Activated CD4-positive, alpha-beta memory T cell treated with anti-CD3 and anti-CD28 coated beads for 36 hours (primary cell): ENCODE results near the gene L2HGDH. TPM values are rescaled to one million over a fixed set of nuclear protein-coding genes. Genes with fewer than 3 reads are reported as not detected.

Experiments
- CTCF ChIA-PET: fragments of 350-600 bp; sonication (Branson Sonifier 250); formaldehyde crosslinking; loops from one replicate; lab custom pipeline; 2021; ENCODE audit warnings: antibody characterized with exemption, inconsistent platforms; lab: Charles Lee
- POLR2A ChIA-PET: fragments of 350-600 bp; sonication (Branson Sonifier 250); formaldehyde crosslinking; loops from one replicate; lab custom pipeline; 2021; ENCODE audit warnings: antibody characterized with exemption; lab: Charles Lee
- DNase-seq: peaks from one replicate; pipeline ENCODE4 v3.0.0-alpha.2; 2020
- H3K27ac Mint-ChIP-seq: one replicate; pipeline ENCODE4 v1.8.0; 2021; ENCODE audit warnings: mixed read lengths
- H3K27me3 Mint-ChIP-seq: one replicate; pipeline ENCODE4 v1.8.0; 2021; ENCODE audit warnings: mixed read lengths
- H3K36me3 Mint-ChIP-seq: one replicate; pipeline ENCODE4 v1.8.0; 2021; ENCODE audit warnings: mixed read lengths
- H3K4me1 Mint-ChIP-seq: one replicate; pipeline ENCODE4 v1.8.0; 2021; ENCODE audit warnings: low read depth, mixed read lengths
- H3K4me3 Mint-ChIP-seq: one replicate; pipeline ENCODE4 v1.8.0; 2021; ENCODE audit warnings: mild to moderate bottlenecking, mixed read lengths
- H3K9me3 Mint-ChIP-seq: one replicate; pipeline ENCODE4 v1.8.0; 2021; ENCODE audit warnings: mixed read lengths
- intact Hi-C: fragments of 100-400 bp; cut with micrococcal nuclease; formaldehyde crosslinking; loops from one replicate; pipeline ENCODE4 v1.15.1; 2023
- total RNA-seq, 2 experiments: library from RNA; stranded (reverse); gene quantifications; one replicate each; pipeline ENCODE4 v1.2.3, GENCODE V29; 2021

The L2HGDH gene
- total RNA-seq, 2 experiments from 2014 or later, result 15.0 to 15.2 TPM

DNA sequence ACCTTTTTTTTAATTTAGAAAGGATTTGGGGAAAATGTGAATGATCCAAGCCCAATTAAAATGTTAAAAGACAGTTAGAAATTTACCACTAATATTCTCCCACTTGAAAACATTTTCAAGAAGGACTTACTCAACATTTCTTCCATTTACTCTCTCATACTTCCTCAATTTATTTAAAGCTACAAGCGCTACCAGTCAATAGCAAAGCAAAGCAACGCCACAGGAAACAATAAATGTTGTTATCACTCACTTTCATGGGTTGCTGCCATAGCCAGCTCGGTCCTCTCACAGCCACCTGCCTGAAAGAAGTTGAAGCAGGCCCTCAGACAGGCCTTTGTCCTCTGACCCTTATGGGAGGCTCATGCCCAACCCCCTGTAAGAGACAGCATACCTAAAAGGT is 74.6 kb downstream of the L2HGDH start:
- ChIA-PET POLR2A (no interaction called here), CTCF (interaction anchor here (0.7 kb wide), 1 partner anchor 84 kb away, joined by 3 read pairs; no protein-coding TSS in a partner anchor)
- H3K9me3 Mint-ChIP-seq, result peaks cover 14% of the 10 kb centered on the region
- peaks cover 16% of the 10 kb centered on the region for H3K4me1 Mint-ChIP-seq
- intact Hi-C loops, result loop anchor here (10.0 kb wide), 2 partner anchors 233 to 497 kb away; no protein-coding TSS in a partner anchor
- H3K27ac Mint-ChIP-seq, result no peak overlapping the region
- H3K27me3 Mint-ChIP-seq, result no peaks in the 10 kb centered on the region
- DNase-seq, result no peak
- peaks cover 10% of the 10 kb centered on the region for H3K36me3 Mint-ChIP-seq
- no peak overlapping the region for H3K4me3 Mint-ChIP-seq

DNA sequence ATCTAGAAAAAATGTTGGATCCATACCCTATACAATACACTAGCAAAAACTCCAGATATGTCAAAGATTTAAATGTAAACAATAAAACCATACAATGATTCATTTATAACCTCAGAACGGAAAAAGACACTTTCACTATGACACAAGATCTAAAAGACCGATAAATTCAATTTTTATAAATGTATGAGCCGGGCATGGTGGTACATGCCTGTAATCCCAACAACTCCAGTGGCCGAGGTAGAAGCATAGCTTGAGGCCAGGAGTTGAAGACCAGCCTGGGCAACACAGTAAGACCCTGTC is 78.1 kb downstream of the L2HGDH start:
- peak; percentile 22 for DNase-seq
- Mint-ChIP-seq H3K4me1 (peaks cover 32% of the 10 kb centered on the region), H3K27ac (peak overlapping the region; percentile 82), H3K36me3 (peaks cover 10% of the 10 kb centered on the region), H3K27me3 (no peaks in the 10 kb centered on the region), H3K9me3 (peaks cover 14% of the 10 kb centered on the region), H3K4me3 (peak overlapping the region; percentile 60)
- intact Hi-C loops, result loop anchor here (5.0 to 10.0 kb wide), 5 partner anchors 128 to 1613 kb away; partner anchors contain the start of gene RPS29
- ChIA-PET CTCF (interaction anchor here (1.1 kb wide), 1 partner anchor 380 kb away, joined by 3 read pairs; no protein-coding TSS in a partner anchor), POLR2A (interaction anchor here (0.6 kb wide), 1 partner anchor 631 kb away, joined by 3 read pairs; no protein-coding TSS in a partner anchor)

DNA sequence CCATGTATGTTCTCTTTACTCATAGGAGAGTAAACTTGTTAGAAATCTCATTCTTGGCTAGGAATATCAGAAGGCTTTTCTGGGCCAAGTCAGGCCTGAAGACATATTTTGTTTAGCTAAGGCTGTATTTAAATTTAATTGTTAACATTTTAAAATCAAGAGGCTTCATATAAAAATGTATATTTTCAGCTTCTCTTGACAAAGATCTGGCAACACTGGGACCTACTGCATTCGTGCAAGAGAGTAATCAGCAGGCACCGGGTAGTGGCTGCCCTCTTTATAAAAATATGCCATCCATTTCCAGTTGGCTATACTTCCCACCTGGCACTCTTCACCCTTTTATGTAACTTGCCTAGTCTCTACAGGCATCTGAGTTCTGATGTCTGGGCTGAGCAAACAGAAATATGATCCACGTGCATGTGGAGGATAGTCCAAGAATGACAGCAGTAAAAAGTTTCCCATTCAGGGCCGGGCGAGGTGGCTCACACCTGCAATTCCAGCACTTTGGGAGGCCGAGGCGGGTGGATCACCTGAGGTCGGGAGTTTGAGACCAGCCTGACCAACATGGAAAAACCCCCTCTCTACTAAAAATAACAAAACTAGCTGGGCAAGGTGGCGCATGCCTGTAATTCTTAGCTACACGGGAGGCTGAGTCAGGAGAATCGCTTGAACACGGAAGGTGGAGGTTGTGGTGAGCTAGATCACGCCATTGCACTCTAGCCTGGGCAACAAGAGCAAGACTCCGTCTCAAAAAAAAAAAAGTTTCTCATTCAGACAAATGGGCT is 78.7 kb downstream of the L2HGDH start:
- intact Hi-C loops, result loop anchor here (5.0 to 10.0 kb wide), 5 partner anchors 129 to 1614 kb away; partner anchors contain the start of gene RPS29
- POLR2A ChIA-PET, result interaction anchor here (0.6 kb wide), 1 partner anchor 632 kb away, joined by 3 read pairs; no protein-coding TSS in a partner anchor
- Mint-ChIP-seq H3K27ac (peak overlapping the region; percentile 82), H3K4me3 (peak overlapping the region; percentile 60), H3K27me3 (no peaks in the 10 kb centered on the region), H3K9me3 (peaks cover 14% of the 10 kb centered on the region), H3K4me1 (peaks cover 37% of the 10 kb centered on the region), H3K36me3 (peaks cover 13% of the 10 kb centered on the region)
- DNase-seq, result peak; percentile 69
- CTCF ChIA-PET, result interaction anchor here (1.1 kb wide), 1 partner anchor 380 kb away, joined by 3 read pairs; no protein-coding TSS in a partner anchor

DNA sequence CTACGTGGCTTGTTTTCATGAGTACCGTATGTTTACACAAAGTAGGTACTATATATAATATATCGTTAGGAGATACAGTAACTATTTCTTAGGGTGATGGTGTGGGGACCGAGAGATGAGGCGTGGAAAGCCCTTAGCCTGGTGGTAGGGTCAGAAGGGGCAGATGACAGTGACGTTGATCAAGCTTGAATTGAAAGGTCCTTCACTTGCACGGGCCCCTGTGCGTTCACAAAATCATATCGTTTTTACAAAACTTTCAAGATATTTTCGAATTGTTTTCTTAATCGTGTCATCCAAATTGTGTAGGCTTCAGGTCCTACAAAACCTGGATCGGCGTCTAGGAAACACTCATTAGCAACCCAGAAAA is 79.8 kb downstream of the L2HGDH start:
- no peaks in the 10 kb centered on the region for H3K27me3 Mint-ChIP-seq
- H3K27ac Mint-ChIP-seq, result peak overlapping the region; percentile 72
- ChIA-PET CTCF (interaction anchor here (1.0 to 1.2 kb wide), 2 partner anchors 81 to 380 kb away, joined by 3 read pairs; partner anchors contain the start of gene NEMF), POLR2A (interaction anchor here (0.7 to 1.2 kb wide), 4 partner anchors 110 to 465 kb away, joined by 3 to 4 read pairs (median 3); partner anchors contain the start of gene KLHDC2)
- peak overlapping the region; percentile 72 for H3K4me3 Mint-ChIP-seq
- DNase-seq, result no peak
- H3K36me3 Mint-ChIP-seq, result peaks cover 13% of the 10 kb centered on the region
- peaks cover 38% of the 10 kb centered on the region for H3K4me1 Mint-ChIP-seq
- intact Hi-C loops, result loop anchor here (5.0 to 10.0 kb wide), 5 partner anchors 130 to 1615 kb away; partner anchors contain the start of gene RPS29
- H3K9me3 Mint-ChIP-seq, result peaks cover 14% of the 10 kb centered on the region

DNA sequence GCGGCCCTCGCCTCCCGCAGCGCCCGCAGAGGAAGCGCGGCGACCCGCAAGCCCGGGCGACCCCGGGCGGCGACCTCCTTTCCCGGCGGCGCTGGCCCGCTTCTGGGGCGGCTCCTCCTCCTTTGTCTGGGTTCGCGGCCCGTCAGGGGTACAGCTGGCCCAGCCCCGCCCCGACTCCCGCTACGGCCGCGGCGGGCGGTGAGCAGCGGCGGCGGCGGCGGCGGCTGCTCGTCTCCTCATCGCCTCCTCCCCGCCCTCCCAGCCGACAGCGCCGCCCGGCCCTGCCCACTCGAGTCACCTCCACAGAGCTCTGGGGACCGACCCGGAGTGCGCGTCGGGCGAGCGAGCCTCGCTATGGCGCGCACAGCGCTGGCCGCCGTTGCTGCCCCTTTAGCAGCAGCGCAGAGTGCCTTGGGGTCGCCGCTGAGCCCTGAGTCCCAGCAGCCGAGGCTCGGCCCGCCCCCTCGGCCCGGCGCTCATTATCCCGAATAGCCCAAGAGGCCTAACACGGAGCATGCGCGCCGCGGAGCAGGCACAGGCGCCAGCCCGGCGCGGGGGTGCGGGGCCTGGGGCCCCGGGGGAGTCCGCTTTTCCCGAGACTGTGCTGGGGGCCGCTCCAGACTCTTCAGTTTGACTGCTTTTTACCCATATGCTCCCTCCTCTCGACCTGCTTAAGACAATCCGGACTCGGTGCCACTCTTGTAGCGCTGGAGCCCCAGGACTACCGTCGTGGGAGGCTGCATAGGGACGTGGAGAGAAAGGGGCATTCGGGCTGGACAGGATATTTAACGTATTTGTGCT is 80.4 kb downstream of the L2HGDH start, which contains the start of gene SOS2:
Gene SOS2, minus strand, starts transcription at position 104 of the 801 bp plus-strand sequence. CDS start 295 bp downstream, outside the sequence.
- ChIA-PET POLR2A (interaction anchor here (0.6 to 1.2 kb wide), 6 partner anchors 110 to 599 kb away, joined by 3 to 4 read pairs (median 3); partner anchors contain the start of gene KLHDC2), CTCF (interaction anchor here (1.0 to 1.2 kb wide), 2 partner anchors 81 to 379 kb away, joined by 3 read pairs; partner anchors contain the start of gene NEMF)
- peak within 1 kb of the TSS; percentile 85 for H3K27ac Mint-ChIP-seq
- H3K36me3 Mint-ChIP-seq, result peaks cover 13% of the 10 kb centered on the region
- H3K4me1 Mint-ChIP-seq, result peaks cover 40% of the 10 kb centered on the region
- H3K4me3 Mint-ChIP-seq, result peak within 1 kb of the TSS; percentile 78
- peaks cover 14% of the 10 kb centered on the region for H3K9me3 Mint-ChIP-seq
- no peaks in the 10 kb centered on the region for H3K27me3 Mint-ChIP-seq
- intact Hi-C loops, result loop anchor here (1.0 to 10.0 kb wide), 11 partner anchors 81 to 1616 kb away; partner anchors contain the start of genes ARF6, DMAC2L, DNAAF2 and L2HGDH
- DNase-seq, result peak; percentile 86

DNA sequence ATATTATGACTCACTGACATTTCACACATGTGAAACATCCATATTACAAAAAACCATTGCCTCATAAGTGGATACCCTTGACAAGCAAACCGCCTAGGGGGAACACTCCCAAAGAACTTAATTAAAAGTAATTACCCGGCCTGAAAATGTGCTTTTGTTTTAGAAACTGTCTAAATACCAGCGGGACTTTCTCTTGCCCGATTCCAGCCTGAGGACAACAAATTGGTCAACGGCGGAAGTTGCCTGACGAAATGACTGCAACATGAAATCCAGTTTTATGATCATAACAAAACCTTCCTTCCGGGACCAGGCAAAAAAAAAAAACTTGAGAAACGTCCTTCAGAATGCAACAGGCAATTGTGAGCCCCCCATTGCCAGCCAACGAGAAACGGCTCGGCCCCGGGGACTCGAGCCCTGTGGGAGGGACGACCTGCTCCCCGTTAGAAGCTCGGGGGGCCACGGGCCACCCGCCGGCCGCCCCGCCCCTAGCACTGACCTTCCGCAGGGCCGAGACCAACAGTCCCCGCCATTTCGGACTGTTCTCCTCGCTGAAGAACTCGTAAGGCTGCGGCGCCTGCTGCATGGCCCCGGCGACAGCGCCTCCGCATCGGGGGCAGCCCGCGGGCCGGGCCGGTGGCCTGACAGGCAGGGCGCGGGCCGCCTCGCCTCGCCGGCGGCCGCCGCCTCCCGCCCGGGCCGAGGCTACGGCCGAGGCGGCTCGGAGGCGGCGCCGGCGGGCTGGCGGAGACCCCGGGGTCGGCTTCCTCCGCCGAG is 81.1 kb downstream of the L2HGDH start:
- intact Hi-C loops, result loop anchor here (1.0 to 10.0 kb wide), 16 partner anchors 77 to 1616 kb away; partner anchors contain the start of genes ARF6, DMAC2L, DNAAF2 and KLHDC2
- H3K27ac Mint-ChIP-seq, result peak overlapping the region; percentile 85
- CTCF ChIA-PET, result interaction anchor here (1.0 to 1.2 kb wide), 2 partner anchors 82 to 378 kb away, joined by 3 read pairs; partner anchors contain the start of gene NEMF
- POLR2A ChIA-PET, result interaction anchor here (0.6 to 1.2 kb wide), 3 partner anchors 232 to 598 kb away, joined by 3 to 4 read pairs (median 4); partner anchors contain the start of gene KLHDC2
- no peaks in the 10 kb centered on the region for H3K27me3 Mint-ChIP-seq
- peak; percentile 67 for DNase-seq
- H3K9me3 Mint-ChIP-seq, result peaks cover 13% of the 10 kb centered on the region
- peaks cover 47% of the 10 kb centered on the region for H3K4me1 Mint-ChIP-seq
- H3K4me3 Mint-ChIP-seq, result peak overlapping the region; percentile 78
- H3K36me3 Mint-ChIP-seq, result peaks cover 13% of the 10 kb centered on the region

DNA sequence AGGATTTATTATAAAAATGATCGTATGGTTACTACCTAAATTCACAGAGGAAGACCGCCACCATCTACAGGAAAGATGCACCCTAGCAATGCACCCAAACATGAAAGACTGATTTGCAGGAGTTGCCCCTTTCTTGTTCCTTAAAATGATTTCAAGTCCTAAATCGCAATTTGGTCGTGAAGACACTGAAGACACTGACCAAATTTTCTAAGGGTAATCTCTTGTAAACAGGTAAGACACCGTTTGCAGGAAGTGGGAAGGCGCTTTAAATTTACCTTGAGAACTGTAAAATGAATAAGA is 81.7 kb downstream of the L2HGDH start:
- Mint-ChIP-seq H3K4me3 (peak overlapping the region; percentile 78), H3K27ac (peak overlapping the region; percentile 85), H3K36me3 (peaks cover 8% of the 10 kb centered on the region), H3K9me3 (peaks cover 7% of the 10 kb centered on the region), H3K27me3 (no peaks in the 10 kb centered on the region), H3K4me1 (peaks cover 51% of the 10 kb centered on the region)
- peak; percentile 13 for DNase-seq
- ChIA-PET CTCF (no interaction called here), POLR2A (no interaction called here)
- intact Hi-C loops, result loop anchor here (1.0 to 10.0 kb wide), 15 partner anchors 78 to 1617 kb away; partner anchors contain the start of genes ARF6, DNAAF2, KLHDC2 and MAP4K5

GRCh38 chr14:50229681-50230080 is 82.3 kb downstream of the L2HGDH start:
- no peaks in the 10 kb centered on the region for H3K27me3 Mint-ChIP-seq
- H3K36me3 Mint-ChIP-seq, result peaks cover 4% of the 10 kb centered on the region
- H3K27ac Mint-ChIP-seq, result no peak overlapping the region
- peaks cover 54% of the 10 kb centered on the region for H3K4me1 Mint-ChIP-seq
- peaks cover 3% of the 10 kb centered on the region for H3K9me3 Mint-ChIP-seq
- intact Hi-C loops, result loop anchor here (1.0 to 10.0 kb wide), 15 partner anchors 79 to 1618 kb away; partner anchors contain the start of genes ARF6, DNAAF2, KLHDC2 and MAP4K5
- POLR2A ChIA-PET, result no interaction called here
- CTCF ChIA-PET, result no interaction called here
- H3K4me3 Mint-ChIP-seq, result no peak overlapping the region
- DNase-seq, result no peak

DNA sequence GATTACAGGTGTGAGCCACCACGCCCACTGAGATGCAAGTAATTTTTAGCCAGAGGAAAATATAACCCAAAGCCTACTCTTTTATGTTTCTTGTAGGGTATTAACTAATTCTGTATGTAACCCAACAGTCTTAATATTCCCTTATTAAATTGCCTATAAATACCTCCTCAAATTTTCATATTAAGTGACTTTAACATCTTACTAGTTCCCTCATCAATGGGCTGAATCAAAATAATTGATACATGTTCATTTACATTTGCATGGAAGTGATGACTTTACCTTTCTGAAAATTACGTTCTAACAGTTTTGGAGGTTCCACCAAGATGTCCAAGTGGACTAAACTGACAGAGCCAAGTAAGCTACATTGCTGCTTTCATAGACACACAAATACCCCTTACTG is 83.7 kb downstream of the L2HGDH start:
- H3K4me3 Mint-ChIP-seq, result no peak overlapping the region
- H3K27ac Mint-ChIP-seq, result no peak overlapping the region
- H3K27me3 Mint-ChIP-seq, result no peaks in the 10 kb centered on the region
- no peak for DNase-seq
- peaks cover 46% of the 10 kb centered on the region for H3K4me1 Mint-ChIP-seq
- ChIA-PET POLR2A (no interaction called here), CTCF (no interaction called here)
- H3K9me3 Mint-ChIP-seq, result no peaks in the 10 kb centered on the region
- peaks cover 4% of the 10 kb centered on the region for H3K36me3 Mint-ChIP-seq
- intact Hi-C loops, result no loop called here

- ChIA-PET POLR2A (no interaction called here), CTCF (interaction anchor here (0.7 to 2.0 kb wide), 2 partner anchors 16 to 92 kb away, joined by 3 to 4 read pairs; no protein-coding TSS in a partner anchor)
- Mint-ChIP-seq H3K4me1 (peaks cover 46% of the 10 kb centered on the region), H3K27me3 (no peaks in the 10 kb centered on the region), H3K4me3 (no peak overlapping the region), H3K36me3 (peaks cover 4% of the 10 kb centered on the region), H3K27ac (no peak overlapping the region), H3K9me3 (no peaks in the 10 kb centered on the region)
- intact Hi-C loops, result no loop called here
- no peak for DNase-seq
These were observed 86.1 kb downstream of the L2HGDH start for GRCh38 chr14:50225974-50226297.
